H1 (cell line): ENCODE results near the gene FHIT. TPM values are rescaled to one million over a fixed set of nuclear protein-coding genes. Genes with fewer than 3 reads are reported as not detected.

Experiments
- CEBPB ChIP-seq: IDR thresholded peaks from 2 replicates; pipeline ENCODE4 v1.6.1; 2012; ENCODE audit warnings: low read depth, low read length
- CTBP2 ChIP-seq: IDR thresholded peaks from 2 replicates; pipeline ENCODE4 v1.7.0; 2011; ENCODE audit warnings: borderline replicate concordance, mild to moderate bottlenecking, moderate library complexity, mixed read lengths, low read length; ENCODE audit not compliant: insufficient read depth, insufficient read length
- EGR1 ChIP-seq: IDR thresholded peaks from 2 replicates; pipeline ENCODE4 v1.6.1; 2011; ENCODE audit warnings: low read depth, low read length, borderline replicate concordance
- FOSL1 ChIP-seq: IDR thresholded peaks from 2 replicates; pipeline ENCODE4 v1.6.1; 2011; ENCODE audit warnings: mild to moderate bottlenecking, low read depth, low read length, moderate library complexity; ENCODE audit not compliant: insufficient read depth
- NANOG ChIP-seq: IDR thresholded peaks from 2 replicates; pipeline ENCODE4 v1.6.1; 2011; ENCODE audit warnings: low read length, low read depth, mild to moderate bottlenecking, inconsistent platforms; ENCODE audit not compliant: insufficient read depth, poor library complexity, severe bottlenecking
- USF2 ChIP-seq: IDR thresholded peaks from 2 replicates; pipeline ENCODE4 v1.6.1; 2011; ENCODE audit warnings: low read length, improper control_type of control experiment
- polyA plus RNA-seq, 7 experiments: library from polyadenylated mRNA; depleted of rRNA in 3 of 7; stranded (reverse) in 5 of 7; unstranded in 2 of 7; fragments of >200 nt in 5 of 7; fragments of 200-250 nt in 2 of 7; gene quantifications; 1 replicate in 5 of 7; 2 replicates in 1 of 7; 4 replicates in 1 of 7; pipeline versions ENCODE4 v1.2.1 to v1.2.3, GENCODE V29; 2011 to 2013; ENCODE audit warnings: missing spikeins in 2 of 7, mixed read lengths in 2 of 7
- total RNA-seq: library from RNA; stranded (reverse); fragmentation: NEBNext Ultra II Directional; extraction: Animal tissue kit (Norgen Biotek cat#: 25700); gene quantifications from 2 replicates; pipeline ENCODE4 v1.2.1, GENCODE V29; 2021

Gene FHIT
- total and polyA plus RNA-seq, 2 of the 8 experiments (the other 6 are each of a cell fraction or from before 2014, with no cell fraction given): 1.2 to 3.2 TPM

- no peak for TF ChIP-seq USF2
- no peak for TF ChIP-seq FOSL1
- no peak for TF ChIP-seq CTBP2
- TF ChIP-seq NANOG: no peak
- TF ChIP-seq EGR1: no peak
- TF ChIP-seq CEBPB: no peak
Observed at GRCh38 chr3:60490992-60491391, 760.3 kb downstream of the FHIT start (continued).
